ENCODE results near the gene PCDHA6.
"Not testable (repeated sequence)": the region's sequence is repeated elsewhere in the genome, so short reads cannot be mapped to it uniquely, and the experiment has no call there.

DNA sequence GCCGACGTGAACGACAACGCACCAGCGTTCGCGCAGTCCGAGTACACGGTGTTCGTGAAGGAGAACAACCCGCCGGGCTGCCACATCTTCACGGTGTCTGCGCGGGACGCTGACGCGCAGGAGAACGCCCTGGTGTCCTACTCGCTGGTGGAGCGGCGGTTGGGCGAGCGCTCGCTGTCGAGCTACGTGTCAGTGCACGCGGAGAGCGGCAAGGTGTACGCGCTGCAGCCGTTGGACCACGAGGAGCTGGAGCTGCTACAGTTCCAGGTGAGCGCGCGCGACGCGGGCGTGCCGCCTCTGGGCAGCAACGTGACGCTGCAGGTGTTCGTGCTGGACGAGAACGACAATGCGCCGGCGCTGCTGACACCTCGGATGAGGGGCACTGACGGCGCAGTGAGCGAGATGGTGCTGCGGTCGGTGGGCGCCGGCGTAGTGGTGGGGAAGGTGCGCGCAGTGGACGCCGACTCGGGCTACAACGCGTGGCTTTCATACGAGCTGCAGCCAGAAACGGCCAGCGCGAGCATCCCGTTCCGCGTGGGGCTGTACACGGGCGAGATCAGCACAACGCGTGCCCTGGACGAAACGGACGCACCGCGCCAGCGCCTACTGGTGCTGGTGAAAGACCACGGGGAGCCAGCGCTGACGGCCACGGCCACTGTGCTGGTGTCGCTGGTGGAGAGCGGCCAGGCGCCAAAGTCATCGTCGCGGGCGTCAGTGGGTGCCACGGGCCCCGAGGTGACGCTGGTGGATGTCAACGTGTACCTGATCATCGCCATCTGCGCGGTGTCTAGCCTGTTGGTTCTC, 22.3 kb downstream of the PCDHA6 start:
- TF ChIP-seq ZNF232, CREB1 (CRISPR knock-in tag; IDR thresholded peaks at IDR 0.05): not testable (repeated sequence)
- TF ChIP-seq, protein P1, sequence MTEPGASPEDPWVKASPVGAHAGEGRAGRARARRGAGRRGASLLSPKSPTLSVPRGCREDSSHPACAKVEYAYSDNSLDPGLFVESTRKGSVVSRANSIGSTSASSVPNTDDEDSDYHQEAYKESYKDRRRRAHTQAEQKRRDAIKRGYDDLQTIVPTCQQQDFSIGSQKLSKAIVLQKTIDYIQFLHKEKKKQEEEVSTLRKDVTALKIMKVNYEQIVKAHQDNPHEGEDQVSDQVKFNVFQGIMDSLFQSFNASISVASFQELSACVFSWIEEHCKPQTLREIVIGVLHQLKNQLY (CRISPR knock-in tag; IDR thresholded peaks at IDR 0.05) = not testable (repeated sequence)
